Measurements from ENCODE around the gene USP43. TPM values are rescaled to one million over a fixed set of nuclear protein-coding genes. Genes with fewer than 3 reads are reported as not detected.

Gene USP43
- total RNA-seq, 1 donor from 2014 or later, result not detected

GRCh38 chr17:9705745-9706144 lies 60.4 kb downstream of the USP43 start:
- H3F3A ChIP-seq (ENCODE audit: low read depth), result no peaks in the 10 kb centered on the region
- no peak for TF ChIP-seq EZH2phosphoT487 (IDR thresholded peaks at IDR 0.05)
- TF ChIP-seq CTCF (IDR thresholded peaks at IDR 0.05), result no peak
- no peak for TF ChIP-seq EZH2 (IDR thresholded peaks at IDR 0.05)
- Mint-ChIP-seq H3K4me3 (no peak overlapping the region), H3K27me3 (ENCODE audit: insufficient read depth, low read depth) (peaks cover 4% of the 10 kb centered on the region), H3K36me3 (no peaks in the 10 kb centered on the region), H3K27ac (no peak overlapping the region), H3K4me1 (peaks cover 2% of the 10 kb centered on the region), H3K9me3 (no peaks in the 10 kb centered on the region)
- H3K27ac ChIP-seq, result no peak overlapping the region
- no peak overlapping the region for H3K4me3 ChIP-seq
- DNase-seq (ENCODE audit: low spot score), result no peak
- H2AFZ ChIP-seq (replicated peaks), result no peak overlapping the region
- H4K20me1 ChIP-seq (ENCODE audit: low read depth), result no peaks in the 10 kb centered on the region
- H3K79me2 ChIP-seq (ENCODE audit: low read depth), result no peaks in the 10 kb centered on the region
- no peaks in the 10 kb centered on the region for H3K27me3 ChIP-seq
- H3K4me1 ChIP-seq, result no peaks in the 10 kb centered on the region
- no peak overlapping the region for H3K4me2 ChIP-seq
- no peaks in the 10 kb centered on the region for H3K36me3 ChIP-seq
- H3K9me3 ChIP-seq (ENCODE audit: low read depth), result no peaks in the 10 kb centered on the region
- no peak overlapping the region for H3K9ac ChIP-seq

GRCh38 chr17:9707948-9708347 lies 62.6 kb downstream of the USP43 start:
- Histone ChIP-seq H3K27me3 (no peaks in the 10 kb centered on the region), H3K4me2 (no peak overlapping the region), H2AFZ (replicated peaks) (no peak overlapping the region), H3K79me2 (ENCODE audit: low read depth) (no peaks in the 10 kb centered on the region), H4K20me1 (ENCODE audit: low read depth) (no peaks in the 10 kb centered on the region), H3K36me3 (no peaks in the 10 kb centered on the region), H3K9ac (no peak overlapping the region), H3K9me3 (ENCODE audit: low read depth) (no peaks in the 10 kb centered on the region), H3K27ac (no peak overlapping the region), H3K4me3 (no peak overlapping the region), H3K4me1 (no peaks in the 10 kb centered on the region), H3F3A (ENCODE audit: low read depth) (no peaks in the 10 kb centered on the region)
- H3K36me3 Mint-ChIP-seq, result no peaks in the 10 kb centered on the region
- H3K27ac Mint-ChIP-seq, result no peak overlapping the region
- peaks cover 2% of the 10 kb centered on the region for H3K9me3 Mint-ChIP-seq
- H3K27me3 Mint-ChIP-seq (ENCODE audit: insufficient read depth, low read depth), result peaks cover 2% of the 10 kb centered on the region
- H3K4me3 Mint-ChIP-seq, result no peak overlapping the region
- no peak for DNase-seq (ENCODE audit: low spot score)
- no peaks in the 10 kb centered on the region for H3K4me1 Mint-ChIP-seq
- TF ChIP-seq EZH2 (IDR thresholded peaks at IDR 0.05) (no peak), EZH2phosphoT487 (IDR thresholded peaks at IDR 0.05) (no peak), CTCF (IDR thresholded peaks at IDR 0.05) (no peak)

GRCh38 chr17:9714801-9715200 lies 69.5 kb downstream of the USP43 start:
- Histone ChIP-seq H3K4me3 (no peak overlapping the region), H3K36me3 (no peaks in the 10 kb centered on the region), H3K4me2 (no peak overlapping the region), H3K27me3 (no peaks in the 10 kb centered on the region), H3K9me3 (ENCODE audit: low read depth) (no peaks in the 10 kb centered on the region), H2AFZ (replicated peaks) (no peak overlapping the region), H3K79me2 (ENCODE audit: low read depth) (no peaks in the 10 kb centered on the region), H3F3A (ENCODE audit: low read depth) (no peaks in the 10 kb centered on the region), H3K4me1 (no peaks in the 10 kb centered on the region), H3K27ac (no peak overlapping the region), H3K9ac (no peak overlapping the region), H4K20me1 (ENCODE audit: low read depth) (no peaks in the 10 kb centered on the region)
- H3K27ac Mint-ChIP-seq, result no peak overlapping the region
- H3K4me1 Mint-ChIP-seq, result no peaks in the 10 kb centered on the region
- no peaks in the 10 kb centered on the region for H3K27me3 Mint-ChIP-seq (ENCODE audit: insufficient read depth, low read depth)
- H3K9me3 Mint-ChIP-seq, result peaks cover 5% of the 10 kb centered on the region
- H3K36me3 Mint-ChIP-seq, result no peaks in the 10 kb centered on the region
- DNase-seq (ENCODE audit: low spot score), result no peak
- H3K4me3 Mint-ChIP-seq, result no peak overlapping the region
- TF ChIP-seq CTCF (IDR thresholded peaks at IDR 0.05) (no peak), EZH2 (IDR thresholded peaks at IDR 0.05) (no peak), EZH2phosphoT487 (IDR thresholded peaks at IDR 0.05) (no peak)

All from neural progenitor cell (in vitro differentiated cells).